Ecto neural progenitor cell (in vitro differentiated cells): Measurements from ENCODE around the gene TPRN.
A peak's percentile ranks its signal among the peaks of the same experiment; 100 is the strongest.

Experiments used
- DNase-seq: peaks from one replicate; pipeline ENCODE4 v3.0.0-alpha.2; 2018; ENCODE audit warnings: low spot score

TPRN gene

GRCh38 chr9:137224830-137225694 lies 24.5 kb upstream of the TPRN start, which contains the start of gene CYSRT1:
Gene CYSRT1, plus strand, starts transcription at chr9:137225174. Its CDS starts 448 bp downstream, at chr9:137225622.
- DNase-seq, result no peak

GRCh38 chr9:137223078-137223970 lies 22.8 kb upstream of the TPRN start:
- DNase-seq, result peak; percentile 98

GRCh38 chr9:137222190-137223077 lies 21.9 kb upstream of the TPRN start, which contains the start of gene RNF208:
Gene RNF208, minus strand, starts transcription at chr9:137222240. Its CDS starts 1,028 bp downstream, at chr9:137221212.
- DNase-seq, result peak; percentile 70

- peak; percentile 73 for DNase-seq
Measured at GRCh38 chr9:137221506-137222111, 21.1 kb upstream of the TPRN start.

GRCh38 chr9:137221095-137221505 lies 20.6 kb upstream of the TPRN start:
- no peak for DNase-seq

GRCh38 chr9:137220317-137221094 lies 20.0 kb upstream of the TPRN start:
- no peak for DNase-seq

GRCh38 chr9:137219757-137220316 lies 19.3 kb upstream of the TPRN start:
- no peak for DNase-seq

GRCh38 chr9:137218754-137219271 lies 18.3 kb upstream of the TPRN start:
- DNase-seq, result no peak

- DNase-seq, result no peak
Measured at GRCh38 chr9:137218212-137218753, 17.7 kb upstream of the TPRN start.

GRCh38 chr9:137217276-137218211 lies 17.0 kb upstream of the TPRN start:
- peak; percentile 73 for DNase-seq

- DNase-seq, result no peak
Measured at GRCh38 chr9:137216188-137216965, 15.8 kb upstream of the TPRN start.

GRCh38 chr9:137215196-137215986 lies 14.8 kb upstream of the TPRN start:
- no peak for DNase-seq

- DNase-seq, result no peak
Measured at GRCh38 chr9:137214620-137215019, 14.1 kb upstream of the TPRN start.

GRCh38 chr9:137213160-137214060 lies 12.9 kb upstream of the TPRN start:
- no peak for DNase-seq

- DNase-seq, result no peak
Measured at GRCh38 chr9:137212520-137212919, 12.0 kb upstream of the TPRN start.

GRCh38 chr9:137211532-137211931 lies 11.0 kb upstream of the TPRN start:
- no peak for DNase-seq
